SKM-1 (cell line): Measurements from ENCODE around the gene OCRL.
"Not testable (repeated sequence)": the region's sequence is repeated elsewhere in the genome, so short reads cannot be mapped to it uniquely, and the experiment has no call there.

ENCODE experiments used
- DNase-seq: peaks from one replicate; lab custom pipeline; 2025; ENCODE audit not compliant: unreplicated experiment; lab: John Stamatoyannopoulos, UW

OCRL gene

DNA sequence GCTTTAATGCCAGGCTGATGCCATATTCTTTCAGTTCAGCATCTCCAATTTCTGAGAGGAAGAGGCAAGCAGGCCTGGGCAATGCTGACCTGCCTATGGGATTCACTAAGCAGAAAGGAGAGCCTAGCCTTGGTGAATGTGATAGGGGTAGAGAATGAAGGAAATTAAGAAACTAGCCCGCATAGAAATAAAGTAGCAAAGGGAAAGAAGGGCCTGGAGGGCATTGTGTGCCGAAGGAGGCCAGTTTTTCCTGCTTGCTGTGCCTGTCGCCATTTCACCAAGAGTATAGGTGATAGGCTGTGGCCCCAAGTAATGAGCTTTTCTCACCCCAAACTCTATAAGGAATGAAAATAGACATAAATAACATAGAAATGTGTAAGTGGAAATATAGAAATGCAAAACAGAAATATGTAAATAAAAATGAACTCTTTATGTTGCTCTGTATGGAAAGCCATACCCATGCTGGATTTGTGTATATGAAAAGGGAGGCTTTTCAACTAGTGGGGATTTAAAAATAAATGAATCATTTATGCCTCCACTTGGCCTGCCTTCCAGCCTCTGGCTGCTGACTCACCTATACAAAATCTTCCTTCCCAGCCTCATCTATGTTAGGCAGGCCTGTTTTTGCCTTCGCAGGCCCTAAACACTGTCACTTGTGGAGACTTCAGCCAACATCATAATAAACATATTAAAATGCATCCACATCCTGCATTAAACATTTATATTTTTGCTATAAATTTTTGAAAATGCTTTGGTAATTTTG is 5.1 kb upstream of the OCRL start:
- no peak for DNase-seq

DNA sequence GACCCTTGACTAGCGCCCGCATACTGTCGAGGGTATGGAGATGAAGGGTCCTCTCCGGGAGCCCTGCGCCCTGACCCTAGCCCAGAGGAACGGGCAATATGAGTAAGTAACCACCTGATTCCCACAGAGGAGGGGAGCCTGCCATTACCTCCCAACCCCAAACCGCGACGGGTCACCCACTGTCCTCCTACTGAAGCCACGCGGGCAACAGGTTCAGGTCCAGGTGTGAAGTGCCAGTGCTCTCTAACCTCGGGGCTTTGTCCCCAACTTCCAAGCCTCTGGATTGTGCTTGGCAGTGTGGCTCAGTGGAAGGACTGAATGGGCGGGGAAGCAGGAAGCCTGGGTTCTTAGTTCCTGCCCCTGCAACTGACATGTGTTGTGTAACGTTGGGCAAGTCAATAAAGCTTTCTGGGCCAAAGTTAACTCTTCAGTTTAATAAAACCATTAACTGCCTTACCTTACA is 694 bp downstream of the OCRL start:
- peak; percentile 15 for DNase-seq

DNA sequence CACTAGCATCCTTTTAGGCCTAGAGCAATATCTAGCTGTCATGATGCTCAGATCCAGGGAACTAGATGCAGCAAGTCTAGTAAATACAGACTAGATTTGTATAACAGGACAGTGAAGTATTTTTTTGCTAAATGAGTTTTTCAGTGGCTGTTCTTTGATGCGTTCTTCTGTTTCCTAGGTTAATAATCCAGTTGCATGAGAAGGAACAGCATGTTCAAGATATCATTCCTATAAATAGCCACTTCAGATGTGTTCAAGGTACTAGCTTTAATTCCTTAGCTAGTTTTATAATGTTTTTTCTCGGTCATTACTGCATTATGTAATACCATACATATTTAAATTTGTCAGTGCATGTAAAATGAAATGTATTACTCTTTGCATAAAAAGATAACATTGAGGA is 4.7 kb downstream of the OCRL start:
- DNase-seq: no peak

DNA sequence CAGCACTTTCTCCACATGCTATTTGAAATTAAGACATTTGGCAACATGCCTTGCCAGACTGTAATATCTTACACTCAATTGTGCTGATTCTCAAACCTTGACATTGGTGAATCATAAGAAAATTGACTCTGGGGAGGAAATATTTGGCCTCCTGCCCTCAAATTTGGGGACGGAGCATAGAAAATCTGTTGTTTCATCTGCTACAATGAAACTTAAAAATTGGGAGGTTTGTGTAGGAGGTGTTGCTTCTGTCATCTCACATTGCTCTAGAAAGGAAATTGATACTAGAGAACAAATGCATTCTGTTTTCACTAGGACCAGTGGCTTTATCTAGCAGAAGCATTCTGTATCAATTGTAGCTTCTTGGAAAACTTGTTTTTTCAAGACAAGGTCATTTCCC is 5.3 kb downstream of the OCRL start:
- DNase-seq: no peak

DNA sequence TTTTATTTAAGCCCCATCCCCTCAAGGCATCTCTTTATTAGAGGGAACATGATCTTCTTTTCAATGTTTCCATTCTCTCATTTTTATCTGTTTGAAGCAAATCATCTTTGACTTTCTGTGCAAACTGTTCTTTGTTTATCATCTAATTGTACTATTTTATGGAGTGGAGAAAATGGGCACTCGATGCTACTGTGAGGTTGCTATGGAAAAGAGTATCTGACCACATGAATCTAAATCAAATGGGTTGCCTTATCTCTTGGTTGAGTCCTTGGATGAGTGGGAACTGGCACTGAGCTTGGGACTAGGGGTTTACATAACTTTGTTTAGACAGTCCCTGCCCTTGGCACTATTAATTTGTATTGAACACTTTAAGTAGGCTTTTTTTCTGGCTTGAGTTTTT is 9.1 kb downstream of the OCRL start:
- no peak for DNase-seq

DNA sequence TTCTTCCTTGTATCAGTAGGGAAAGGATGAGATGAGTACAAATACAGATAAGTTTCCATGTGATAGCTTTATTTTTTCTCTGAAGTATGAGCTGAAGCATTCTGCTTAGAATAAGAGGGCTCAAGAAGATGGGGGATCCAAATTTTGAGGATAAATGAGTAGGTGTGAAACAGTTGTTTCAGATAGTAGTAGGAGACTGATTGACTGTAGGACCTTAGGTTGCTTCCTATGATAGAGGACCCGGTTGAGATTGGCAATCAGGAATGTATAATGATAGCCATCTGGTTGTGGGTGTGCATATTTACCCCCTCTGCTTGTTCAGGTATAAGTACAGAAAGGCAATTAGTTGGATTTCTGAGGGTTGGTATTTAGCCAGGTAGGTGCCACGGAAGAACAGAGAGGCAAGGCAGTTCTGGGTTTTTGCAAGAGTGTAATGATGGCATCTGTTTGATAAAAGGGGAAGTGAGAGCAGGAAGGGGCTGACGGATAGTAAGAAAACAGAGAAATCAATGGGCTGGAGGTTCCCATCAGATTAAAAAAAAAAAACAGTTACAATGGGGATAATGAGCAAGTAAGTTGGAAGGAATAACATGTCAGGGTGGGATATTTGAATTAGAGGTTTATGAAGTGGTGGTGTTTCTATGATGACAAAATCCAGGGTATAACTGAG is 13.7 kb downstream of the OCRL start:
- peak; percentile 31 for DNase-seq

DNA sequence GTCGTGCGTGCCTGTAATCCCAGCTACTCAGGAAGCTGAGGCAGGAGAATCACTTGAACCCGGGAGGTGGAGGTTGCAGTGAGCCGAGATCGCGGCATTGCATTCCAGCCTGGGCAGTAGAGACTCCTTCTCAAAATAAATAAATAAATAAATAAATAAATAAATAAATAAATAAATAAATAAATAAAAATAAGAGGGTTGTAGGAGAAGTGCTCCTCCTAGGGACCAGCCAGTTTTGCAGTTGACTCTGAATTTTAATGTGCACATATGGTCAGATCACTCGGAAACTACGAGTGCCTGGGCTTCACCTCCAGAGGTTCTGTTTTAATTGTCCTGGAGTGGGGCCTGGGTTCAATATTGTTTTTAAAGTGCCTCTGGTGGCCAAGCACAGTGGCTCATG is 14.8 kb downstream of the OCRL start:
- not testable (repeated sequence) for DNase-seq

DNA sequence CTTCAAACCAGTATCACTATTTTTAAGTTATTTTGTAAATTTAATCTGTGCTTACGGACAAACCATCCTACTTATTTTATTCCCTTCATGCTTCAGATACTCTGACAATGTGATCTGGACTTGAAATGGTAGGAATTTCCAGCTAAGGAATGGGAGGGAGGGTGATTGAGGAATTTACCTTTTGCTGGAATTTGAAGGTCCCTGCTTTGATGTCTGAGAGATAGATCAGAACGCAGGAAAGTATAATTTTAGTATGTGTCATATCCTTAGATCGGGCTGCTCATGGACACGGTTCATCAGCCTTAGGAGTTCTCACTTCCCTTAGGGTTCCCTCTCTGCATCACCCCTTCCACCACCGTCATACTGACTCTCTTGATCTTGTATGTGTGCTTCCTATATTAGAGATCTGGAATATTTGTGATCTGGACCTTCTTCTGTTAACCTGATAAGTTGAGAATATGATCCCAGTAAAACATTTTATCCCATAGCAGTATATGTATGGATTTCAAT is 16.8 kb downstream of the OCRL start:
- no peak for DNase-seq

DNA sequence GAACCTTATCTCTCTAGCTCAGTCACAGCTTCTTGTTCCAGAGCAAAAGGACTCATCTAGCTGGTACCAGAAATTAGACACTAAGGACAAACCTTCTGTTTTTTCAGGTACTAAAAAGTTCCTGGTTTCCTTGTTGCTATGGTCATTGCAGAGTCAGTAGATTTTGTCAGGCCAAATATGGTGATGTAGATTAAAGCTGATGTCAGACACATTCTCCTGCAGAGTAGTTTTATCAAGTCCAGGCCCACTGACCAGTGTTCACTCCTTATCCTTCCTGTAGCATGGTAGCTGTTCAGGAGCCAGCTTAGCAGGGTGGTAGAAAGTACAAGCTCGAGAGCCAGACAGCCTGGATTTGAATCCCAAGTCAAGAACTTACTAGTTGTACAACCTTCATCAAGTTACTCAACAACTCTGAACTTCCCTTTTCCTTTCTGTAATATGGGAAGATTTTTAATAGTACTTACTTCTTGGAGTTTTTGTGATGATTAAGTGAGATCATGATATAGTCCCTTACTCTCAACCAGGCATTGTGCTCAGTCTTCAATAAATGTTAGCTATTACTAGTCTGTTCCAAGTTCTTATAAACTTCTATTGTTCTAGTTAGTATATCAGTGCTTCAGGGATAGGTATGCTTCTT is 17.9 kb downstream of the OCRL start:
- no peak for DNase-seq

DNA sequence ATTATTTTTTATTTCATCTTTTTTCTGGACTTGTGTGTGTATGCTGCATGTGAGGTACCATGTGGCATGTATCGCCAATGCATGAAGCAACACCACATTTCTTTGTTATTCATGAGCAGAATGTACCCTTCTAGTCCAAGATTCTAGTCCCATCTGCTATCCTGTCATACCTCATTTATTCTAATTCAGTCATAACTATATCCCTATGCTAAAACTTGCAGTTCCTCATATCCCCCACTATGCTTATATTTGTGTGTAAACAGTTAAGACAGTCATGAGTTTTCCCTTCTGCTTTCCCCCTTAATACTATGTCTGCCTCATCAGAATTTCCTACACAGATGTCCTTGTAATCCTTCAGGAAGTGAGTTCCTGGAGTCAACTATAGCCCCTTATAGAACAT is 19.7 kb downstream of the OCRL start:
- no peak for DNase-seq

DNA sequence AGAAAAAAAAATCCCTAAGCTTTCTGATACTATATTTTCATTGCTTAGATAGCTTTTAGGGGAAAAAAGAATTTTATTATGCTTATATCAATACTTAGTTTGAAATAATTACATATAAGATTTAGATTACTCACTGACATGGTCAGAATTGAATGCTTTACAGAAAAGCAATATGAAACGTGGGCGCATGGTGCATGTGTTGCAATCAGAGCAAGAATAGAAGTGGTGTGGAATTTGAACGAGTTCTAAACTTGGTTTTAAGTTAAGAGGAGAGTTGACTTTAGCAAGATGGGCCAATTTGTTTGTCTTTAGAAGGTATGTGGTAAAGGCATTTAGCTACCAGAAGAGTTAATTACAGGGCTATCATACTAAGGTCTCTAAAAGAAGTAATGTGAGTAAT is 21.4 kb downstream of the OCRL start:
- no peak for DNase-seq

DNA sequence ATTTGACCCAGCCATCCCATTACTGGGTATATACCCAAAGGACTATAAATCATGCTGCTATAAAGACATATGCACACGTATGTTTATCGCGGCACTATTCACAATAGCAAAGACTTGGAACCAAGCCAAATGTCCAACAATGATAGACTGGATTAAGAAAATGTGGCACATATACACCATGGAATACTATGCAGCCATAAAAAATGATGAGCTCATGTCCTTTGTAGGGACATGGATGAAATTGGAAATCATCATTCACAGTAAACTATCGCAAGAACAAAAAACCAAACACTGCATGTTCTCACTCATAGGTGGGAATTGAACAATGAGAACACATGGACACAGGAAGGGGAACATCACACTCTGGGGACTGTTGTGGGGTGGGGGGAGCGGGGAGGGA is 24.3 kb downstream of the OCRL start:
- not testable (repeated sequence) for DNase-seq

DNA sequence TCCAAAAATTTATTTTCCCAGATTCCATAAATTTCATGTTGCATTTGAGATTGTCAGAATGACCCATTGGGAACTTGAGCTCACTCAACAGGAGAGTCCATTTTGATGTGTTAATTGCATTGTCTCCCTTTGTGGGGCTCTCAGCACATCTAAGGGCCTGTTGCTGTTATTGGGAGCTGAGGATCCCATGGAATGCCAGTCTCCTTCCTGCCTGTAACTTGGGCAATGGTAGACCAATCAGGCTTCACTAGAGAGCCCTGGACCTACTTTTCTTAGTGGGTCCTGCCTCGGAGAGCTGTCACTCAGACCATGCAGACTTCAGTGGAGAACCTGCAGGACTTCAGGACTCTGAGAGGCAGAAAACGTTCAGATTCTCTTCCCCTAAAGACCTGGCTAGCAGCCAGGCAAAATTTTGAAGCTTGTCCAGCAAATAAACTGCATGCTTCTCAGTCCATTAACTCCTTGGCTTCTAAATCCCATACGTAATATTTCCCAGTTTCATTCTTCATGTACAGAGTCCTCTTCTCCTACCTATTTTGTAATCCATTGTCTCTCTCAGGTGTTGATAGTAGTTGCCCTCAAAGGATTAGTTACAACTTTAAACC is 25.1 kb downstream of the OCRL start:
- DNase-seq: no peak

DNA sequence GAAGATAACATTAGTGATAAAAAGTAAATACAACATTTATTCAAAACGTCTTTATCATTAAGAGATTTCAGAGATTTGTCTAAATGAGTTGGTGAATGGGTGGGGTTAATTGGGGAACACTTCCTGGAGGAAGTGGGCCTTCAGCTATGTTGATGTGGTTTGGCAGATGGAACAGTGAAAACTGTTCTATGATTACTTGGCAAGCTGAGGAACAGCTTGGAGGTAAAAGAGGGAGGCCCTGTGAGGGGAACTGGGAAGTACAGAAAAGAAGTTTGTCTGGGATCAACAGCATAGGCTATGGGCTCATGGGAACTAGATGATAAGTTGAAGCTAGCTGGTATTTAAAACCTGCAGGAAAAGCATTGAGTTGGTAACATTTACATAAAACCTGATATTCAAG is 26.0 kb downstream of the OCRL start:
- no peak for DNase-seq

DNA sequence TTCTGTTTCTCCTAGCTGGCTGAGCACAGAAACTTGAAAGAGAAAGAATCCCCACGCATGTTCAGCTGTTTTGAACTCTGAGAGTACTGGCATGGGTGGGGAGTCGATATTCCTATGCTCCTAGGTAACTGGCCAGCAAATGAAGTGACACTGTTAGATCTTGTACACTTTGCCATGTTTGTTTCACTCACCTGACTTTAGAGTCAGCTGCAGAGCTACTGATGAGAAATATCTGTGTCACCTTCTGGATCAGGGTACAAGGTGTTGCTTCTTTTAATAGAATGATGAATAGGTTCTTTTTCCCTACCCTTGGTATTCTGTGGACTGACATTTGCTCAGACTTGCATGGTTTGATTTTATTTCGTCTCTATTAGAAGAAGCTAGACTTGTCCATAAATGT is 28.3 kb downstream of the OCRL start:
- no peak for DNase-seq

DNA sequence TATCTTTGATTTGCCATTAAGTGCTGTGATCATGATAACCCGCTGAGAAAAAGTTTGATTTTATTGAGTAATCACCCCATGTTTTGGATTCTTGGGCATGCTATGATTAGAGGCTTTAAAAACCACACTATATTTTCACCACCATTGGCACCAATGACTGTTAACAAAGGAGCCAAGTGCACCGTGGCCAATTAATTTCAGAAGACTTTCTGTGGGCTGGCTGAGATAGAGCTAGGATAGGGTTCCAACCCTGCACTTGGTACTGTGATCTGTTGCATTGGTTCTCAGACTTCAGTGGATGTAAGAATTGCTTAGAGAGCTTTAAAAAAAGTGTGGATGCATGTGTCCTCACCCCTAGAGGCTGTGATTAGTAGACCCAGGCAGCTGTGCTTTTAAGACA is 32.4 kb downstream of the OCRL start:
- DNase-seq: no peak

DNA sequence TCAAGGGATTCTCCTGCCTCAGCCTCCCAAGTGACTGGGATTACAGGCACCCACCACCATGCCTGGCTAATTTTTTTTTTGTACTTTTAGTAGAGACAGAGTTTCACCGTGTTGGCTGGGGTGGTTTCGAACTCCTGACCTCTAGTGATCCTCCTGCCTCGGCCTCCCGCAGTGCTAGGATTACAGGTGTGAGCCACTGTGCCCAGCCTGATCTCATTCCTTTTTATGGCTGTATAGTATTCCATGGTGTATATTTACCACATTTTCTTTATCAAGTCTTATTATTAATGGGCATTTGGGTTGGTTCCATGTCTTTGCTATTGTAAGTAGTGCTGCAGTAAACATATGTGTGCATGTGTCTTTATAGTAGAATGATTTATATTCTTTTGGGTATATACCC is 33.6 kb downstream of the OCRL start:
- not testable (repeated sequence) for DNase-seq

DNA sequence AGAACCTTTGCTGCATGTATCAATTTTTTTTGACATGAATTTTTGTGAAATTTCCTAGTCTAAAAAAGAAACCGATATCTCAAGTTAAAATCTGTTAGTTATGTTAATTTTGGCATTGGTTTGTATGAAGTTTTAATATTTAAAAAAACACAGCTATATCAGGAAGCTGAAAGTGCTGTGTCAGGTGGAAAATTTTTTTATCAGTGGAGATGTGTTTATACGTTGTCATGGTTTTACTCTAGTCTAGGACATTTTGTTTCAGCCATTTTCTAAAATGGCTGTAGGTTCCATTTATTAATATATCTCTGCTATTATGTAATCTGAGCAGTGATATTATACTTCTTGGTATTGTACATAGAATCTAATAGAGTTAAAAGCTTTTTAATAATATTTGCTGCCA is 34.2 kb downstream of the OCRL start:
- DNase-seq: no peak

DNA sequence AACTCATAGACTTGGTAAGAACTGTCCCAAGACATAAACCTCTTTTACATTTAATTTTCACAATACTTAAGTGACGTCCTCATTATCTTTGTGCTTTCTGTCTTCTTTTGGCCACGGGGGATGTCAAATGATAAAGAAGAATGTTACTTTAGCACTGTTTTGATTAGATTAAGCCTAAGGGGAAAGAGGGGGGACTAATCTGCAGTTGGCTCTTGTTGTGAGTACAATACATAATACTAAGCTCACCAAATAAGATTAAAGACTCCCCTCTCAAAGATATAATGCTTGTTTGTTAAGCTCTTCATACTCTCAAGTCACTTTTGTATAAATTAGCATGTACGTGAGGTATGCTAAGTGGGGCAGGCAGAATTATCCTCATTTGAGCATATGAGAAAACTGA is 36.5 kb downstream of the OCRL start:
- no peak for DNase-seq

DNA sequence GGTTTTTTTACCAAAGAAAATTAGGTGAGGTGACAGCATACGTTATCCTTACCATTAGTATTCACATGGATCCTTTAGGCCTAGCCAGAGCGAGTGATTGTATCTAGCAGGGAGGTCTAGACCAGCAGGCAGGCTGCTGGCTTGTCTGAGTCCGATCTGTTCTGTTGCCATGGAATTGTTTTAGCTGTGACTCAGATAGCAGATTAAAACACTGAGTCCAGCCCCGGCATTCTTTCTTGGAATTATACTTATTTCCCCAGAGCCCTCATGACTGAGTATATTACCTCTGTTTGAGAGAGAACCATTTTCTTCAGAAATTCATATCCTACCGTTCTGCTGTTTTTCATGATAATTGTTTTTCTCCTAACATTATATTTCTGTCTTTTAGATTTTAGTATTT is 37.4 kb downstream of the OCRL start:
- no peak for DNase-seq

DNA sequence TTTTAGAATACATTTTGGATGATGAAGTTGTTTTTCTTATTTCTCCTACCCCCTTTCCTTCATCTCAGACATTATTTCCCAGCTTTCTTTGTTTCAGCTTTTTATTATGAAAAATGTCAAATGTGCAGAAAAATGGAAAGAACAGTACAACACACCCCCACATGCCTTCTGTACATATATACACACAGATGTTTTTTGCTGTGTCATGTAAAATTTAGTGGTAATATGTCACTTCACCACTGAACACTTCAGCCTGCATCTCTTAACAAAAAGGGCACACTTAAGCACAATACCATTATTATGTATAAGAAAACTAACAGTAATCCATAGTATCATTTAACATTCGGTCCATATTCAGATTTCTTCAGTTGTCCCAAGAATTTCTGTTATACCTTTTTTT is 37.8 kb downstream of the OCRL start:
- DNase-seq: no peak

DNA sequence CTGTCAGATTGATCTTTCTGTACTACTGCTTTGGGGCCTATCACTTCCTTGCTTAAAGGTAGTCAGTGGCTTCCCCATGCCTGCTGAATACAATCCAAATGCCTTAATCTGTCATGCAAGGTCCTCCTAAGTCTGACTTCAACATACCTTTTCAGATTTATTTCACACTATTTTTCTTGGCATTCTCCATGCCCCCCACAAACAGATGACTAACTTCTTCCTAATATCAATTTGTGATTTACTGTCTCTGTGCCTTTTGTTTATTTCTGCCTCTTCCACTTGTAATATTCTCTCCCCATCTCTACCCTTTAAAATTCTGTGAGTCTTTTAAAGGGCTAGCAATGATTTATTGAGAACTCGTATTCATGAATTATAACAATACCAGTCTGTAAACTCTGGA is 41.8 kb downstream of the OCRL start:
- no peak for DNase-seq
